T-cell (primary cell): ENCODE data around the gene NAV2. TPM values are rescaled to one million over a fixed set of nuclear protein-coding genes. Genes with fewer than 3 reads are reported as not detected.

Experiments
- ATAC-seq, 4 experiments: fragments of 200-7000 bp in 3 of 4; fragments of 150-1000 bp in 1 of 4; cut with Tn5 transposase; replicated peaks in 1 of 4; 1 replicate in 3 of 4; 2 replicates in 1 of 4; pipeline ENCODE4 v1.10.0; 2021; ENCODE audit warnings: moderate library complexity in 3 of 4, mild to moderate bottlenecking in 2 of 4, moderate number of reproducible peaks in 1 of 4
- CTCF ChIA-PET, 2 donors: fragments of 300-600 bp; sonication (Branson Sonifier 250); formaldehyde crosslinking; loops; one replicate each; lab custom pipeline; 2022; ENCODE audit warnings: antibody characterized with exemption in 2 of 2; lab: Charles Lee
- POLR2A ChIA-PET, 2 donors: fragments of 300-600 bp; sonication (Branson Sonifier 250); formaldehyde crosslinking; loops; one replicate each; lab custom pipeline; 2022; ENCODE audit warnings: antibody characterized with exemption in 2 of 2; lab: Charles Lee
- DNase-seq, 35 experiments: peaks; one replicate each; pipeline versions ENCODE4 v3.0.0 to v3.0.0-alpha.2; 2013 to 2023
- H3K27ac ChIP-seq: one replicate; pipeline ENCODE4 v1.5.1; 2013; ENCODE audit warnings: low read length
- H3K27me3 ChIP-seq, 2 experiments: replicated peaks in 1 of 2; 1 replicate in 1 of 2; 2 replicates in 1 of 2; pipeline versions ENCODE4 v1.6.1 to v1.7.0; 2013; ENCODE audit warnings: low read length in 1 of 2, mixed read lengths in 1 of 2; ENCODE audit not compliant: control insufficient read depth in 2 of 2, insufficient read depth in 2 of 2; ENCODE audit errors: extremely low read depth in 1 of 2
- H3K36me3 ChIP-seq, 2 donors: 1 replicate in 1 of 2; 2 replicates in 1 of 2; pipeline versions ENCODE4 v1.6.1 to v1.7.0; 2013; ENCODE audit warnings: low read length in 1 of 2; ENCODE audit not compliant: control insufficient read depth in 2 of 2, insufficient read depth in 1 of 2; ENCODE audit errors: extremely low read depth in 1 of 2
- H3K4me1 ChIP-seq, 2 experiments: 1 replicate in 1 of 2; 2 replicates in 1 of 2; pipeline versions ENCODE4 v1.6.1 to v1.7.0; 2013; ENCODE audit warnings: low read length in 2 of 2, mixed read lengths in 1 of 2; ENCODE audit not compliant: insufficient read depth in 2 of 2, control insufficient read depth in 1 of 2; ENCODE audit errors: extremely low read depth in 1 of 2
- H3K4me3 ChIP-seq, 2 donors: 1 replicate in 1 of 2; 2 replicates in 1 of 2; pipeline versions ENCODE4 v1.5.1 to v1.7.0; 2013; ENCODE audit warnings: mild to moderate bottlenecking in 2 of 2, low read length in 1 of 2, moderate library complexity in 1 of 2; ENCODE audit not compliant: control insufficient read depth in 1 of 2; ENCODE audit errors: extremely low read depth in 1 of 2
- H3K9me3 ChIP-seq: 2 replicates; pipeline ENCODE4 v1.7.0; 2013
- H3K27ac Mint-ChIP-seq, 2 donors: one replicate each; pipeline ENCODE4 v1.8.0; 2020 to 2021; ENCODE audit warnings: mild to moderate bottlenecking in 2 of 2, mixed read lengths in 2 of 2
- H3K27me3 Mint-ChIP-seq, 2 donors: one replicate each; pipeline ENCODE4 v1.8.0; 2021 to 2022; ENCODE audit warnings: mixed read lengths in 2 of 2
- H3K36me3 Mint-ChIP-seq: one replicate; pipeline ENCODE4 v1.8.0; 2021; ENCODE audit warnings: mixed read lengths
- H3K4me1 Mint-ChIP-seq, 3 donors: one replicate each; pipeline ENCODE4 v1.8.0; 2020 to 2022; ENCODE audit warnings: mixed read lengths in 3 of 3, mild to moderate bottlenecking in 1 of 3
- H3K4me3 Mint-ChIP-seq, 3 donors: one replicate each; pipeline ENCODE4 v1.8.0; 2020 to 2022; ENCODE audit warnings: mild to moderate bottlenecking in 3 of 3, mixed read lengths in 3 of 3, moderate library complexity in 3 of 3
- H3K9me3 Mint-ChIP-seq, 3 donors: one replicate each; pipeline ENCODE4 v1.8.0; 2020 to 2022; ENCODE audit warnings: mixed read lengths in 3 of 3
- WGBS: methylation state at CpG from one replicate; pipeline ENCODE4 v1.1.5; 2013; ENCODE audit warnings: missing lambda C conversion rate; ENCODE audit not compliant: insufficient coverage; 5-methylcytosine and 5-hydroxymethylcytosine counted together
- total RNA-seq, 35 experiments: library from RNA in 6 of 35; stranded (reverse) in 6 of 35; fragments of 120-200 nt in 1 of 35; gene quantifications; one replicate each; pipeline versions ENCODE4 v1.2.1 to v1.2.4 and lab custom pipeline; 2013 to 2026

NAV2 gene
- total RNA-seq, 5 donors from 2014 or later (not counting 1 experiment from before 2014, with no cell fraction given): 0.55 to 3.0 (median 1.8) TPM

- ATAC-seq (no peak), DNase-seq (no peak)
- no peak overlapping the region for H3K27ac ChIP-seq
- H3K4me1 ChIP-seq: no peaks in the 10 kb centered on the region
- no peak overlapping the region for H3K27ac Mint-ChIP-seq
- peaks cover 0 to 18% of the 10 kb centered on the region in 2 experiments for H3K27me3 ChIP-seq
- CTCF ChIA-PET: no interaction called here
- 78% methylated on average over 3 of the region's 3 CpGs for WGBS
- no peaks in the 10 kb centered on the region for H3K9me3 Mint-ChIP-seq
- no peaks in the 10 kb centered on the region for H3K9me3 ChIP-seq
- no peaks in the 10 kb centered on the region for H3K4me1 Mint-ChIP-seq
- POLR2A ChIA-PET: no interaction called here
- no peaks in the 10 kb centered on the region for H3K36me3 Mint-ChIP-seq
- no peak overlapping the region for H3K4me3 Mint-ChIP-seq
- no peak overlapping the region for H3K4me3 ChIP-seq
- H3K27me3 Mint-ChIP-seq: peaks cover 10 to 13% of the 10 kb centered on the region in 2 donors
- no peaks in the 10 kb centered on the region for H3K36me3 ChIP-seq
Measured at GRCh38 chr11:19817870-19818269, 105.2 kb downstream of the NAV2 start.

DNA sequence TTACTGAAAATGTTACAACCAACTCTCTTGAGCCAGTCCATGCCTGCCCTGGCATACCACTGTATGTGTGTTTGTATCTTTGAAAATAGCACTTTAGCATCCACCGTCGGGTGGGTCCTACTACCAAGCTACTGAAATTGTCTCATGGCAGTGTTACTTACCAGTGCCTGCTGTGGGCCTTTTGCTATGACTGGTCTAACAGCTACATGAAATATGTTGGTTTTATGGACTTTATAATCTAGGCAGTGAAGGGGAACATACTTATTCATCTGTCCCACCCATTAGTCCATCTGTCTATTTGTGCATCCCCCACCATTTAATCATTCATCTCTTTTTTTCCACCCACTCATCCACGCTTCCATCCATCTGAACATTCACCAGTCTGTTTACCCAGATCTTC lies 106.0 kb downstream of the NAV2 start:
- Mint-ChIP-seq H3K4me1 (no peaks in the 10 kb centered on the region), H3K27me3 (peaks cover 11% of the 10 kb centered on the region in 2 donors), H3K36me3 (no peaks in the 10 kb centered on the region), H3K4me3 (no peak overlapping the region), H3K27ac (no peak overlapping the region), H3K9me3 (no peaks in the 10 kb centered on the region)
- WGBS: 67% methylated on average over 3 of the region's 3 CpGs
- ChIA-PET CTCF (no interaction called here), POLR2A (no interaction called here)
- no peak overlapping the region for H3K27ac ChIP-seq
- DNase-seq (no peak), ATAC-seq (no peak)
- H3K4me1 ChIP-seq: no peaks in the 10 kb centered on the region
- no peaks in the 10 kb centered on the region for H3K9me3 ChIP-seq
- H3K36me3 ChIP-seq: no peaks in the 10 kb centered on the region
- peaks cover 0 to 18% of the 10 kb centered on the region in 2 experiments for H3K27me3 ChIP-seq
- H3K4me3 ChIP-seq: no peak overlapping the region

GRCh38 chr11:19819148-19819547 lies 106.5 kb downstream of the NAV2 start:
- ChIA-PET CTCF (no interaction called here), POLR2A (no interaction called here)
- H3K9me3 ChIP-seq: no peaks in the 10 kb centered on the region
- no peaks in the 10 kb centered on the region for H3K4me1 ChIP-seq
- no peak overlapping the region for H3K27ac ChIP-seq
- Mint-ChIP-seq H3K36me3 (no peaks in the 10 kb centered on the region), H3K27ac (no peak overlapping the region), H3K4me1 (no peaks in the 10 kb centered on the region), H3K27me3 (peaks cover 8 to 11% of the 10 kb centered on the region in 2 donors), H3K4me3 (no peak overlapping the region), H3K9me3 (no peaks in the 10 kb centered on the region)
- H3K4me3 ChIP-seq: no peak overlapping the region
- ATAC-seq: no peak
- DNase-seq: no peak
- peaks cover 0 to 18% of the 10 kb centered on the region in 2 experiments for H3K27me3 ChIP-seq
- 100% methylated on average over 1 of the region's 2 CpGs for WGBS
- no peaks in the 10 kb centered on the region for H3K36me3 ChIP-seq

DNA sequence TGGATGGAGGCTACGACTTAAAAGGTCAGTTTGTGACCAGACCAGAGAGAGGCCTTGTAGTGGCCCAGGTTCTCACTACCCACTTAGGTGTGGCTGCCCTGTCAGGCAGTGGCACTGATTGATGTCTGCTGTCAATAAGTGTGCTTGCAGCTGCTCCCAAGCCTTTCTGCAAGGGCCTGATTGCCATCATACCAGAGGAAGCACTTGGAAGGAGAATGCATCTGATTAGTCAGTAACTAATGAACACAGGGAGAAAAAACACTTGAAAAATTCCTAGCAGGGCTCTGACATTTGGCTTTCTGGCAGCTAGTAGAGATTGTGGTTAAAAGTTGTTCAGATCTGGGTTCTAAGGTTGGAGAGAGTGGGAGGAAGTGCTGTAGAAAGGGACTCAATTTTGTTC lies 107.5 kb downstream of the NAV2 start:
- ATAC-seq (no peak), DNase-seq (no peak)
- CTCF ChIA-PET: interaction anchor here in 1 of 2 donors (0.8 kb wide), 1 partner anchor 39 kb away, joined by 3 read pairs; no protein-coding TSS in a partner anchor
- Histone ChIP-seq H3K4me3 (no peak overlapping the region), H3K27me3 (peaks cover 0 to 15% of the 10 kb centered on the region in 2 experiments), H3K36me3 (no peaks in the 10 kb centered on the region), H3K9me3 (no peaks in the 10 kb centered on the region), H3K4me1 (no peaks in the 10 kb centered on the region), H3K27ac (no peak overlapping the region)
- Mint-ChIP-seq H3K27ac (no peak overlapping the region), H3K36me3 (no peaks in the 10 kb centered on the region), H3K4me1 (no peaks in the 10 kb centered on the region), H3K9me3 (no peaks in the 10 kb centered on the region), H3K4me3 (no peak overlapping the region), H3K27me3 (peaks cover 8 to 11% of the 10 kb centered on the region in 2 donors)
- WGBS: 56% methylated on average over 1 of the region's 1 CpG
- POLR2A ChIA-PET: no interaction called here

DNA sequence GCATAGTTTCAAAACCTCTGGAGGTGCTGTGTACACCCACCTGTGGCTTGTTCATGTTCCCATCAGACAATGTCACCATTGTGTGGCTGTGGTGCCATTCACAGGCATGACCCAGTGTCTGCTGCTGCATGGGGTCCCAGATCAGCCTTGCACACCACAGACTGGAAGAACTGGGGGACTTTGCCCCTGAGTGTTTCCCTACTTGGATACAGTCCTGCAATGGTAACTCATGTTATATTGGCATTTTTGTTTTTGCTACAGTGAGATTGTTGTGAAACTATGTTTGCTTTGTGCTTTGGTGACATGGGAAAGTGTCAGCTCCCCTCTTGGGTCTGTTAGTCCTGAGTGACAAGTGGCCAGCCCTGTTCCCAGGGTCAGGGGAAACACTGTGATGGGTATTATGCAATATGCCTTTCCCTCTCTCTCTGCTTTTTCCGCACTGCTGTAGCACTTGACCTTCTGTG lies 108.8 kb downstream of the NAV2 start:
- Mint-ChIP-seq H3K27me3 (peaks cover 8 to 10% of the 10 kb centered on the region in 2 donors), H3K27ac (no peak overlapping the region), H3K4me3 (no peak overlapping the region), H3K4me1 (no peaks in the 10 kb centered on the region), H3K9me3 (no peaks in the 10 kb centered on the region), H3K36me3 (no peaks in the 10 kb centered on the region)
- ATAC-seq (no peak), DNase-seq (no peak)
- H3K27ac ChIP-seq: no peak overlapping the region
- H3K4me1 ChIP-seq: no peaks in the 10 kb centered on the region
- H3K9me3 ChIP-seq: no peaks in the 10 kb centered on the region
- H3K27me3 ChIP-seq: peaks cover 0 to 10% of the 10 kb centered on the region in 2 experiments
- ChIA-PET POLR2A (no interaction called here), CTCF (no interaction called here)
- WGBS: no CpG with 5 or more reads among the region's 1 CpG
- H3K4me3 ChIP-seq: no peak overlapping the region
- no peaks in the 10 kb centered on the region for H3K36me3 ChIP-seq

DNA sequence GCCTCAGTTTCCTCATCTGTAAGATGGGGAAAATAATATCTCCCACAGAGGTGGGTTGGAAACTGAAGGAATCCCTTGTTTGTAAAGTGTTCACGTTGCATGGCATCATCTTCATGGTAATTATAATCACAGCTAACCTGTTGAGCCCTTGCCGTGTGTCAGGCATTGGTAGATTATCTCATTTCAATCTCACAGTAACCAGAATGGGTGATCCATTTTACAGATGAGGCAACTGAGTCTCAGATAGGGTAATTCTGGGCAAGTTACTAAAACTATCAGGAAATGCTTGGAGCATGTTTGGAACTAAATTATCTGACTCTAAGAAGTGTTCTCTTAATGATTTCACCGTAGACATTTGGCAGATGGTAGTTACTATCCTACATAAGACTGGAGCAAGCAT lies 109.4 kb downstream of the NAV2 start:
- no peak overlapping the region for H3K27ac ChIP-seq
- ChIA-PET CTCF (no interaction called here), POLR2A (no interaction called here)
- no peak for ATAC-seq
- no peak overlapping the region for H3K4me3 Mint-ChIP-seq
- H3K9me3 ChIP-seq: no peaks in the 10 kb centered on the region
- H3K4me1 ChIP-seq: no peaks in the 10 kb centered on the region
- H3K27me3 ChIP-seq: peaks cover 0 to 10% of the 10 kb centered on the region in 2 experiments
- no peak overlapping the region for H3K27ac Mint-ChIP-seq
- WGBS: no CpG with 5 or more reads among the region's 3 CpGs
- no peak for DNase-seq
- H3K36me3 Mint-ChIP-seq: no peaks in the 10 kb centered on the region
- H3K4me3 ChIP-seq: no peak overlapping the region
- H3K9me3 Mint-ChIP-seq: no peaks in the 10 kb centered on the region
- H3K4me1 Mint-ChIP-seq: no peaks in the 10 kb centered on the region
- no peaks in the 10 kb centered on the region for H3K36me3 ChIP-seq
- peaks cover 8 to 10% of the 10 kb centered on the region in 2 donors for H3K27me3 Mint-ChIP-seq

DNA sequence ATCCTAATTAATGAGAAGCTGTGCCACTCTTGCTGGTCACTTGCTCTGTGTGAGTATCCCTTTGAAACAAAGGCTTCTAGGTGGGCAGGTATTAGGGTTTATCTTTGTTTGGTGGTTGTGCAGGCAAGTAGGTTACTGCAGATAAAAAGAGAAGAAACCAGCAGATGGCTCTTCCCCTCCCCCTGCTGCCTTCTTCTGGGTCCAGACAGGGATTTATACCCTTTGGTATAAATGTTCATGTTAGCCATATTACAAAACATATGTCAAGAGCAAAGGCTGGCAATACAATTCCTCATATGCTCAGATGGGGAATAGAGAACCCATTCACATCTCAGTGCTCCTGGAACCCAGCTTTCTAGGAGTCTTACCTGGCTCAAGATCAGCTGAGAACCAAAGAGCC lies 109.9 kb downstream of the NAV2 start:
- no peaks in the 10 kb centered on the region for H3K36me3 ChIP-seq
- H3K27me3 ChIP-seq: peaks cover 0 to 7% of the 10 kb centered on the region in 2 experiments
- no peak overlapping the region for H3K27ac ChIP-seq
- Mint-ChIP-seq H3K27ac (no peak overlapping the region), H3K9me3 (no peaks in the 10 kb centered on the region), H3K4me3 (no peak overlapping the region), H3K36me3 (no peaks in the 10 kb centered on the region), H3K27me3 (peaks cover 8 to 10% of the 10 kb centered on the region in 2 donors), H3K4me1 (no peaks in the 10 kb centered on the region)
- ATAC-seq (no peak), DNase-seq (no peak)
- H3K4me3 ChIP-seq: no peak overlapping the region
- CTCF ChIA-PET: no interaction called here
- no peaks in the 10 kb centered on the region for H3K9me3 ChIP-seq
- POLR2A ChIA-PET: no interaction called here
- no peaks in the 10 kb centered on the region for H3K4me1 ChIP-seq
